HUES48 (cell line): Measurements from ENCODE around the gene HMOX1.
A peak's percentile ranks its signal among the peaks of the same experiment; 100 is the strongest.

ENCODE experiments used
- H3K27ac ChIP-seq: one replicate; pipeline ENCODE4 v1.7.0; 2013; ENCODE audit warnings: low read depth, low read length, inconsistent platforms
- H3K27me3 ChIP-seq: 2 replicates; pipeline ENCODE4 v1.6.1; 2013; ENCODE audit warnings: mild to moderate bottlenecking, low read length; ENCODE audit not compliant: control insufficient read depth, insufficient read depth
- H3K36me3 ChIP-seq: 2 replicates; pipeline ENCODE4 v1.6.1; 2013; ENCODE audit warnings: low read length; ENCODE audit not compliant: control insufficient read depth, insufficient read depth
- H3K4me1 ChIP-seq: 2 replicates; pipeline ENCODE4 v1.6.1; 2013; ENCODE audit warnings: mild to moderate bottlenecking, low read length; ENCODE audit not compliant: control insufficient read depth, insufficient read depth
- H3K4me3 ChIP-seq: 2 replicates; pipeline ENCODE4 v1.5.1; 2013; ENCODE audit warnings: mild to moderate bottlenecking, low read depth, low read length
- H3K9ac ChIP-seq: 2 replicates; pipeline ENCODE4 v1.6.1; 2013; ENCODE audit warnings: mild to moderate bottlenecking, low read depth, low read length, moderate library complexity
- H3K9me3 ChIP-seq: 2 replicates; pipeline ENCODE4 v1.6.1; 2013; ENCODE audit warnings: low read length; ENCODE audit not compliant: control insufficient read depth, insufficient read depth

The HMOX1 gene

DNA sequence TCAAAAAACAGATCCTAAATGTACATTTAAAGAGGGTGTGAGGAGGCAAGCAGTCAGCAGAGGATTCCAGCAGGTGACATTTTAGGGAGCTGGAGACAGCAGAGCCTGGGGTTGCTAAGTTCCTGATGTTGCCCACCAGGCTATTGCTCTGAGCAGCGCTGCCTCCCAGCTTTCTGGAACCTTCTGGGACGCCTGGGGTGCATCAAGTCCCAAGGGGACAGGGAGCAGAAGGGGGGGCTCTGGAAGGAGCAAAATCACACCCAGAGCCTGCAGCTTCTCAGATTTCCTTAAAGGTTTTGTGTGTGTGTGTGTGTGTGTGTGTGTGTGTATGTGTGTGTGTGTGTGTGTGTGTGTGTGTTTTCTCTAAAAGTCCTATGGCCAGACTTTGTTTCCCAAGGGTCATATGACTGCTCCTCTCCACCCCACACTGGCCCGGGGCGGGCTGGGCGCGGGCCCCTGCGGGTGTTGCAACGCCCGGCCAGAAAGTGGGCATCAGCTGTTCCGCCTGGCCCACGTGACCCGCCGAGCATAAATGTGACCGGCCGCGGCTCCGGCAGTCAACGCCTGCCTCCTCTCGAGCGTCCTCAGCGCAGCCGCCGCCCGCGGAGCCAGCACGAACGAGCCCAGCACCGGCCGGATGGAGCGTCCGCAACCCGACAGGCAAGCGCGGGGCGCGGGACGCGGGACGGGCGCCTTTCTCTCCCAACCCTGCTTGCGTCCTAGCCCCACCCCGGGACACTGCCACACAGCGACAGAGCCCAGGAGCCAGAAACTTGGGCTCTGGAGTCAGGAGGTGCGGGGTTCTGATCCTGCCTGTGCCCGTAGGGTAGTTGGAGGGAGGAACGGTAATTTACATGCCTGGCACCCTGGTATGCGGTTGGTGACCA is at the start of gene HMOX1:
HMOX1 (plus strand) TSS at position 560 of the 887 bp plus-strand sequence; CDS start at position 638, 78 bp downstream.
- peak within 1 kb of the TSS; percentile 16 for H3K27ac ChIP-seq

DNA sequence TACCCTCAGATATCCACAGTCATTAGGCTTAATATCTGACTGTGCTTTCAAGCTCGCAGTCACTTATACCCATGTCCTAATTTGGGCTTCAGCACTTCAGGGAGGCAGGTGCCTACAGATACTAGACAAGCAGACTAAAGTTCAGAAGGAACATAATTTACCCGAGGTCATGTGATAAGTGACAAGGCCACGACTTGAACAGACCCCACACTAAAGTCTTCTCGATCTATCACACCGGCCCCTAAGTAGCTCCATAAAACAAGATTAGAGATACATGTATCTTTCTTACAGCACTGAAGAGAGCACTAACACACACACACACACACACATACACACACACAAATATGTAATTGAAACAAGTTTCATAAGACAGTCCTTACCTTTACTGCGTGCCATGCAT is 48.6 kb upstream of the HMOX1 start:
- no peaks in the 10 kb centered on the region for H3K9me3 ChIP-seq
- H3K36me3 ChIP-seq: peaks cover 61% of the 10 kb centered on the region
- no peaks in the 10 kb centered on the region for H3K27me3 ChIP-seq
- H3K4me3 ChIP-seq: no peak overlapping the region
- H3K9ac ChIP-seq: no peak overlapping the region
- H3K4me1 ChIP-seq: no peaks in the 10 kb centered on the region
- H3K27ac ChIP-seq: no peak overlapping the region

More for the DNA sequence above, at the start of gene HMOX1:
- no peaks in the 10 kb centered on the region for H3K9me3 ChIP-seq
- H3K9ac ChIP-seq: peak within 1 kb of the TSS; percentile 14; the same call in 1 of the 2 replicates
- peak within 1 kb of the TSS; percentile 56 for H3K4me3 ChIP-seq
- peaks cover 4% of the 10 kb centered on the region; the same call in 1 of the 2 replicates for H3K27me3 ChIP-seq
- H3K4me1 ChIP-seq: peaks cover 43% of the 10 kb centered on the region
- H3K36me3 ChIP-seq: peaks cover 4% of the 10 kb centered on the region; the same call in 1 of the 2 replicates

- H3K4me1 ChIP-seq: no peaks in the 10 kb centered on the region
- no peak overlapping the region for H3K4me3 ChIP-seq
- H3K27ac ChIP-seq: no peak overlapping the region
- H3K36me3 ChIP-seq: peaks cover 52% of the 10 kb centered on the region
- no peaks in the 10 kb centered on the region for H3K9me3 ChIP-seq
- H3K9ac ChIP-seq: no peak overlapping the region
- no peaks in the 10 kb centered on the region for H3K27me3 ChIP-seq
These were observed 47.7 kb upstream of the HMOX1 start for GRCh38 chr22:35333220-35333619.

- Histone ChIP-seq H3K9me3 (no peaks in the 10 kb centered on the region), H3K4me1 (no peaks in the 10 kb centered on the region), H3K36me3 (peaks cover 48% of the 10 kb centered on the region), H3K9ac (no peak overlapping the region), H3K27ac (no peak overlapping the region), H3K27me3 (no peaks in the 10 kb centered on the region), H3K4me3 (no peak overlapping the region)
These were observed 46.9 kb upstream of the HMOX1 start for GRCh38 chr22:35334004-35334403.

- Histone ChIP-seq H3K9me3 (no peaks in the 10 kb centered on the region), H3K4me1 (no peaks in the 10 kb centered on the region), H3K36me3 (peaks cover 47% of the 10 kb centered on the region), H3K4me3 (no peak overlapping the region), H3K9ac (no peak overlapping the region), H3K27ac (no peak overlapping the region), H3K27me3 (no peaks in the 10 kb centered on the region)
These were observed 45.4 kb upstream of the HMOX1 start for GRCh38 chr22:35335468-35335867.

DNA sequence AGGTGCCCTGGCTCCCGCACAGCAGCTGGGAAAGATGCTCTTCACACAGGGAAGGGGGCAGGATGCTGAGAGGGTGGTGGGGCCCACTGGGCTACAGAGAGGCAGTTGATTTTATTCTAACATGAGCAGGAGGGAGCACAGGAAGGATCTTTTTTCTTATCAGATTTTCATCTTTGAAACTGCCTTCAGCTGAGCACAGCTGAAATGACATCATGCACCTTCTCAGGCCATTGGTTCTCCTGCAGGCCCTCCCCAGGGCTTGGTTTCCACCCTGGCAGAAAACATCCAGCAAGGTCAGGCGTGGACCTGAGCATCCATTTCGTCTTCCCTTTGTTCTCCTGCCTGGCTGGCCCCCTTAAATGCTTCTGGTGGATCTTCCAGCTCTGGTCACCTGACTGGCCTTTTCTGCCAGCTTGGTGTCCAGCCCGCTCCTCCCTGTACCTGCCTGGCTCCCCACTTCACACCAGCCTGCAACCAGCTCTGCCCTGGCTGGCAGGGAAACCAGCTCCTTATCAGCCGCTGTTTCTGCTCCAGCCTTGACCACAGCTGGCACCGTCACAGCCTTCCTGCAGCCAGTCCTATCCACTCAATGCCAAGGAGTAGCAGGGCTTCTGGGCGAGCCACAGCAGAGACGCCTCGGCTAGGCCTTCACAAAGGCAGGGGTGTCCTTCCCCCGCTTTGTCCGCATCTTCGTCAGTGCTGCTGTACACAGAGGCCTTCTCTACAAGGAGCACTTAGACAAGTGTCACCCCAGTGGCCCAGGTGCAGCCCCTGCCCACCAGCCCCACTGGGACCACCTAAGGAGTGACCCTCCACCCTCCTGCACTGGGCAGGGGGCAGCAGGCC is 44.7 kb upstream of the HMOX1 start:
- no peak overlapping the region for H3K4me3 ChIP-seq
- H3K36me3 ChIP-seq: peaks cover 42% of the 10 kb centered on the region
- H3K9me3 ChIP-seq: no peaks in the 10 kb centered on the region
- H3K9ac ChIP-seq: no peak overlapping the region
- H3K27ac ChIP-seq: no peak overlapping the region
- no peaks in the 10 kb centered on the region for H3K4me1 ChIP-seq
- H3K27me3 ChIP-seq: no peaks in the 10 kb centered on the region

- Histone ChIP-seq H3K27ac (no peak overlapping the region), H3K36me3 (peaks cover 28% of the 10 kb centered on the region), H3K9me3 (no peaks in the 10 kb centered on the region), H3K4me1 (no peaks in the 10 kb centered on the region), H3K4me3 (no peak overlapping the region), H3K9ac (no peak overlapping the region), H3K27me3 (no peaks in the 10 kb centered on the region)
These were observed 43.0 kb upstream of the HMOX1 start for GRCh38 chr22:35337932-35338331.

- Histone ChIP-seq H3K36me3 (peaks cover 7% of the 10 kb centered on the region), H3K4me3 (no peak overlapping the region), H3K9me3 (no peaks in the 10 kb centered on the region), H3K27me3 (no peaks in the 10 kb centered on the region), H3K27ac (no peak overlapping the region), H3K9ac (no peak overlapping the region), H3K4me1 (no peaks in the 10 kb centered on the region)
These were observed 39.6 kb upstream of the HMOX1 start for GRCh38 chr22:35341090-35341874.

GRCh38 chr22:35342390-35342789 is 38.5 kb upstream of the HMOX1 start:
- no peaks in the 10 kb centered on the region for H3K4me1 ChIP-seq
- no peak overlapping the region for H3K9ac ChIP-seq
- H3K27ac ChIP-seq: no peak overlapping the region
- no peaks in the 10 kb centered on the region for H3K9me3 ChIP-seq
- H3K4me3 ChIP-seq: no peak overlapping the region
- H3K27me3 ChIP-seq: no peaks in the 10 kb centered on the region
- peaks cover 3% of the 10 kb centered on the region; the same call in 1 of the 2 replicates for H3K36me3 ChIP-seq

DNA sequence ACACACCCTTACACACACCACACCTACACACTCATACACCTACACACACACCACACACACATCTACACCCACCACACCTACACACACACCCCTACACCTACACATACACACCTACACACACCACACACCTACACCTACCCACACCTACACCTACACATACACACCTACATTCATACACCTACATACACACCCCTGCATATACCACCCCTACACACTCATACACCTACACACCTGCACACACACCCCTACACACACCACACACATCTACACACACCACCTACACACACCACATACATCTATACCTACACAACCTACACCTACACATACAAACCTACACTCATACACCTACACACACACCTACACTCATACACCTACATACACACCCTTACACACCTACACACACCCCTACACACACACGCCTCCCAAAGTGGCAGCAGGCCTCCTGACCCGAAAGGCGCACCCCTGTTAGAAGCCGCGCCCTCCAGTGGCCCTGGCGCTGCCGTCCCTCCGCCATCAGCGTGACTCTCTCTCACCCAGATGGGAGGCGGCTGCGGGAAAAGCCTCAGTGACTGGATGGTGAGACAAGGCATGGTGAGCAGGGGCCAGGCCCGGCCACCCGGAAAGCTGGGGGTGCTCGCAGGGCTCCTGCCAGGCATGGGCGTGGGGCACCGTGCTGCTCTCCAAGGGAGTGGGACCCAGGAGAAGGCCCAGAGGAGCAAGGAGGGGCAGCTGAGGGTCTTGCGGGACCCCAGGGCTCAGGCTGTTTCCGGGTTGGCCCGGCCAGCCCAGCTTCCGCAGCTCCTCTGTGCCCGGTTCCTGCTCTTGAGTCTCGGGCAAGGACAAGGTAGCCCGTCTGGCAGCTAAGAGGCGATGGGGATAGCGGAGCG is 37.0 kb upstream of the HMOX1 start:
- no peaks in the 10 kb centered on the region for H3K27me3 ChIP-seq
- H3K4me3 ChIP-seq: no peak overlapping the region
- H3K9ac ChIP-seq: no peak overlapping the region
- H3K9me3 ChIP-seq: no peaks in the 10 kb centered on the region
- H3K36me3 ChIP-seq: peaks cover 3% of the 10 kb centered on the region; the same call in 1 of the 2 replicates
- H3K27ac ChIP-seq: no peak overlapping the region
- H3K4me1 ChIP-seq: no peaks in the 10 kb centered on the region
